ENCODE measurements around the gene FEM1B. TPM values are rescaled to one million over a fixed set of nuclear protein-coding genes. Genes with fewer than 3 reads are reported as not detected.

The FEM1B gene
- total RNA-seq, 4 donors from 2014 or later = 35.2 to 64.6 (median 53.0) TPM

GRCh38 chr15:68322796-68323195 lies 45.3 kb downstream of the FEM1B start:
- no peak for TF ChIP-seq CTCF (IDR thresholded peaks at IDR 0.05; ENCODE audit: low read depth)

GRCh38 chr15:68325726-68326125 lies 48.2 kb downstream of the FEM1B start:
- no peak for TF ChIP-seq CTCF (IDR thresholded peaks at IDR 0.05; ENCODE audit: low read depth)

- no peak for TF ChIP-seq CTCF (IDR thresholded peaks at IDR 0.05; ENCODE audit: low read depth)
These were observed 49.3 kb downstream of the FEM1B start for GRCh38 chr15:68326711-68327354.

GRCh38 chr15:68328443-68328842 lies 50.9 kb downstream of the FEM1B start:
- no peak for TF ChIP-seq CTCF (IDR thresholded peaks at IDR 0.05; ENCODE audit: low read depth)

- no peak for TF ChIP-seq CTCF (IDR thresholded peaks at IDR 0.05; ENCODE audit: low read depth)
These were observed 51.4 kb downstream of the FEM1B start for GRCh38 chr15:68328964-68329363.

- TF ChIP-seq CTCF (IDR thresholded peaks at IDR 0.05; ENCODE audit: low read depth) = no peak
These were observed 52.9 kb downstream of the FEM1B start for GRCh38 chr15:68330416-68330815.

- TF ChIP-seq CTCF (IDR thresholded peaks at IDR 0.05; ENCODE audit: low read depth) = no peak
These were observed 53.4 kb downstream of the FEM1B start for GRCh38 chr15:68330901-68331300.

Data from subcutaneous adipose tissue (tissue), 4 donors.